Ishikawa (cell line): ENCODE data around the gene SLC46A3.

Experiments used
- CEBPB ChIP-seq: IDR thresholded peaks from 2 replicates; pipeline ENCODE4 v1.6.1; 2012
- EP300 ChIP-seq: IDR thresholded peaks from 2 replicates; pipeline ENCODE4 v1.6.1; 2012; ENCODE audit warnings: borderline replicate concordance
- FOXM1 ChIP-seq: IDR thresholded peaks from 2 replicates; pipeline ENCODE4 v1.6.1; 2012; ENCODE audit warnings: low read depth, borderline replicate concordance
- RAD21 ChIP-seq: IDR thresholded peaks from 2 replicates; pipeline ENCODE4 v1.6.1; 2012; ENCODE audit warnings: low read depth
- TAF1 ChIP-seq: IDR thresholded peaks from 2 replicates; pipeline ENCODE4 v1.6.1; 2012; ENCODE audit warnings: low read depth, mild to moderate bottlenecking
- TCF12 ChIP-seq: IDR thresholded peaks from 2 replicates; pipeline ENCODE4 v1.6.1; 2012; ENCODE audit warnings: low read depth
- TEAD4 ChIP-seq: IDR thresholded peaks from 2 replicates; pipeline ENCODE4 v1.6.1; 2012
- ZBTB7A ChIP-seq: IDR thresholded peaks from 2 replicates; pipeline ENCODE4 v1.6.1; 2012; ENCODE audit warnings: low read depth
- TF ChIP-seq, protein P1 (sequence below): IDR thresholded peaks from 2 replicates; pipeline ENCODE4 v1.6.1; 2012

DNA sequence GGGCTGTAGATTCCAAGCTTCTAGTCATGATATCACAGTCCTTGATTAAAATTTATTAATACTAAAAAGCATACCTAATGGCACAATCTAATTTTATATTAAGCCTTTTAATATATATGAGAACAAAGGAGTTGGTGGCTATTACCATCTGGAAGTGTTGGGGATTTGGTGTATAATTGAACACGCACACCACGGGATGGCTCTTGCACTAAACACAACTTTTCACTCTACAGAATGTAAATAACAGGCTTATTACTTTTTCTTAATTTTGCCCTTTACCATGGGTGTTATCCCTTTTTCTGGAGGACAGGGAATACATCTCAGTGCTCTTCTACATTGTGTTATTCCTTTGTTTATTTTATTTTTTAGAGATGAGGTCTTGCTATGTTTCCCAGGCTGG is 38.2 kb downstream of the SLC46A3 start:
- TF ChIP-seq, protein P1, sequence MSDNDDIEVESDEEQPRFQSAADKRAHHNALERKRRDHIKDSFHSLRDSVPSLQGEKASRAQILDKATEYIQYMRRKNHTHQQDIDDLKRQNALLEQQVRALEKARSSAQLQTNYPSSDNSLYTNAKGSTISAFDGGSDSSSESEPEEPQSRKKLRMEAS, result no peak
- no peak for TF ChIP-seq RAD21
- TF ChIP-seq TCF12, result no peak
- no peak for TF ChIP-seq EP300
- no peak for TF ChIP-seq CEBPB
- TF ChIP-seq TAF1, result no peak
- TF ChIP-seq TEAD4, result no peak
- TF ChIP-seq FOXM1, result no peak
- no peak for TF ChIP-seq ZBTB7A
